Subcutaneous adipose tissue (tissue), 4 donors: ENCODE measurements around the gene NBEAL1. TPM values are rescaled to one million over a fixed set of nuclear protein-coding genes. Genes with fewer than 3 reads are reported as not detected.

Experiments used
- total RNA-seq, 4 donors: library from RNA; depleted of rRNA; stranded (reverse); fragments of >200 nt; gene quantifications; one replicate each; pipeline ENCODE4 v1.1.0, GENCODE V29; 2016
- TF ChIP-seq, protein P1 (sequence below): fragments of 450-650 bp; IDR thresholded peaks from one replicate; pipeline ENCODE4 v1.5.1; 2016; ENCODE audit warnings: low read depth, mild to moderate bottlenecking, control low read depth, antibody characterized with exemption, moderate library complexity

Gene NBEAL1
- total RNA-seq, 4 donors from 2014 or later: 45.0 to 80.9 (median 54.3) TPM

DNA sequence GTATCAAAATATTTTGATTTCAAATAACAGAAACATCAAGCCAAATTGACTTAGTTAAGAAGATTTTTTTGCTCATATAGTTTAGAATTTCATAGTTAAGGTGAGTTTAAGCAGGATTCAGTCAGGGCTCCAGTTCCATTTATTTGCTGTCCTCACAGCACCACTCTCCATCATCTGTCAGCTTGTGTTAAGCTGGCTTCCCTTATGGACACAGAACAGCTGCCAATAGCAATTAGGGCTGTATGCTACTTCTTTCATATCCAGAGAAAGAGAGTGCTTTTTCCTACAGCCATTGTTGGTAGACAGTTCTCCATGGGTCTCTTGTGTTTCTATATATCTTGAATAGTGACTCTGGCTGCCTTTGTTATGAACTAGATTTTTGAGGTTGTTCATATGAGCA, 128.7 kb downstream of the NBEAL1 start:
- TF ChIP-seq, protein P1, sequence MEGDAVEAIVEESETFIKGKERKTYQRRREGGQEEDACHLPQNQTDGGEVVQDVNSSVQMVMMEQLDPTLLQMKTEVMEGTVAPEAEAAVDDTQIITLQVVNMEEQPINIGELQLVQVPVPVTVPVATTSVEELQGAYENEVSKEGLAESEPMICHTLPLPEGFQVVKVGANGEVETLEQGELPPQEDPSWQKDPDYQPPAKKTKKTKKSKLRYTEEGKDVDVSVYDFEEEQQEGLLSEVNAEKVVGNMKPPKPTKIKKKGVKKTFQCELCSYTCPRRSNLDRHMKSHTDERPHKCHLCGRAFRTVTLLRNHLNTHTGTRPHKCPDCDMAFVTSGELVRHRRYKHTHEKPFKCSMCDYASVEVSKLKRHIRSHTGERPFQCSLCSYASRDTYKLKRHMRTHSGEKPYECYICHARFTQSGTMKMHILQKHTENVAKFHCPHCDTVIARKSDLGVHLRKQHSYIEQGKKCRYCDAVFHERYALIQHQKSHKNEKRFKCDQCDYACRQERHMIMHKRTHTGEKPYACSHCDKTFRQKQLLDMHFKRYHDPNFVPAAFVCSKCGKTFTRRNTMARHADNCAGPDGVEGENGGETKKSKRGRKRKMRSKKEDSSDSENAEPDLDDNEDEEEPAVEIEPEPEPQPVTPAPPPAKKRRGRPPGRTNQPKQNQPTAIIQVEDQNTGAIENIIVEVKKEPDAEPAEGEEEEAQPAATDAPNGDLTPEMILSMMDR: no peak

DNA sequence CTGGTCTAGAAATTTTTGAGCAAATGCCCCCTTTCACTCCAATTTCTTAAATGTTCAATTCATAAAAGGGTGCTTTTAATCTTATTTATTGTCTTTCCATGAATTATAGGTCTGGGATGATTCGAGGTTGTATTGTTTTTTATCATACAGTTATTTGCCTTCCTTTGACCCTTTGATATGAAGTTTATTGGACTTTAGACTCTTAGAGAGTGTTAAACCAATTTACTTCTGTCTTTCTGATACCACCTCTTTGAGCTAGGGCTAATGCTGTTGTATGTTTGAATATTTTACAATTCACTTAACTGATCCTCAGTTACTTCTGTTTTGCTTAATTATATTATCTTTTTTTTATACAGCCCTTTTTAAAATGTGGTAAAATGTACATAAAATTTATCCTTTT, 134.5 kb downstream of the NBEAL1 start:
- TF ChIP-seq, protein P1: no peak

DNA sequence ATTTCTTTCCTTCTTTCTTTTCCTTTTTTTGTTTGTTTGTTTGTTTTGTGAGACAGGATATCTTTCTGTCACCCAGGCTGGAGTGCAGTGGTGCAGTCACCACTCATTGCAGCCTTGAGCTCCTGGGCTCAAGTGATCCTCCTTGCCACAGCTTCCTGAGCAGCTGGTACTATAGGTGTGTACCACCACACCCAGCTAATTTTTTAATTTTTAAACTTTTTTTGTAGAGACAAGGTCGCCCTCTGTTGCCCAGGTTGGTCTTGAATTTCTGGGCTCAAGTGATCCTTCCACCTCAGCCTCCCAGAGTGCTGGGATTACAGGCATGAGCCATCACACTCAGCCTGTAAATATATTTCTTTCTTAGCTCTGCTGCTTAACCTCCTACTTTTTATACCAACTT, 140.7 kb downstream of the NBEAL1 start:
- TF ChIP-seq, protein P1: no peak

DNA sequence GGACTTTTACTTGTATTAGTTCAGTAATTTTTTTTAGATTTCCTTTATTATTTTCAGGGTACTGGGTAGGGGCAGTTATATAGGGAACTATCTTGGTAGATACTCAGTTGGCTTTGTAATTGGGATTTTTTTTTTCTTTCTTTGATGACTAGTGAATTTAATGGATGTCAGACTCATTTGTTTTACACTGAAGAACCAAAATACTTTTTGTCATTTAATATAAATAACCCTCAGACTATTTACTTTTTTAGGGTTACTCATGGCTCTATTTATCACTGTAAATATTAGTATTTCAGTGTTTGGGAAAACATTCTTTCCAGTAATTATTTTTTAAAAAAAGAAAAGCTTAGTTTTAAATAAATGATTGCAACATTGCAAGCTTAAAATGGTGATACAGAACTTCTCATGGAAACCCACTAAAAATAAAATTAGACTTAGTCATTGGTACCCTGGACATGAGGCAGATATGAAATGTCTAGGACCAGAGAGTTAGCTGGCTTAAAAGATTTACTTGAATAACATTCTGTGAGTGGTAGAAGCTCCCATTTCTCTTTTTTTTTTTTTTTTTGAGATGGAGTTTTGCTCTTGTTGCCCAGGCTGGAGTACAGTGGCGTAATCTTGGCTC, 149.7 kb downstream of the NBEAL1 start:
- TF ChIP-seq, protein P1: no peak

DNA sequence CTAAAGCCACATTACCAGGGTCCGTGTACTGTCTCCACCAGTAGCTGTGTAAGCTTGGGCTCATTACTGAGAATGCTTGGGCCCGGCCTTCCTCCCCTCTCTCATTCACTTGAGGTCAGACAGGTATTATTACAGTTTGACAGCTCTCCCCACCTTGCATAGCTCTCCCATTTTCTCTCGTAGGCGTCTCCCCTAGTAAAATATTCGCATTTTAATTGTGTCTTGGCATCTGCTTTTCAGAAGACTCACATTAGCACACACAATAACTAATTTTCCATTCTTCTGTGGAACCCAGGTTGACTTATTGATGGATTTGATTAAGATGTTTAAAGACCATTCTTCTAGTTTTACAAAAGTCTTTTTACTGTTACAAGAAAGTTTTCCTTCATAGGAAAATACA, 153.1 kb downstream of the NBEAL1 start:
- TF ChIP-seq, protein P1: no peak

DNA sequence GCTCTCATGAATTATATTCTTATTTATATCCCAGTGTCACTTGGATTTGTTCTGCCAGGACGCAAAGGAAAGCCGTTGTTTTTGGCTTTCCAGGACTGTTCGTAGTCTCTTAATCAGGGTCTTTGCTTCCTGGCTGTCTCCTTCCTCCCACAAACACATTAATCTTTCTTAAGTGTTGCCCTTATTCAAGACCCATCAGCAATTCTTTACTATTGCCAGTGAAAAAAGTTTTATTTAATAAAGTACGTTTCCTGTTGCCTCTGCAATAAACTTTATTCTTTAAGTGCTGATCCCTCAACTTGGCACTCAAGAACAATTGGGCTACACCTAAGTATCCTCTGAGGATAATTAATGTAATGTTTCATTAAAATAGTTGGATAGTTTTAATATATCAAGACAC, 155.8 kb downstream of the NBEAL1 start:
- TF ChIP-seq, protein P1: no peak

DNA sequence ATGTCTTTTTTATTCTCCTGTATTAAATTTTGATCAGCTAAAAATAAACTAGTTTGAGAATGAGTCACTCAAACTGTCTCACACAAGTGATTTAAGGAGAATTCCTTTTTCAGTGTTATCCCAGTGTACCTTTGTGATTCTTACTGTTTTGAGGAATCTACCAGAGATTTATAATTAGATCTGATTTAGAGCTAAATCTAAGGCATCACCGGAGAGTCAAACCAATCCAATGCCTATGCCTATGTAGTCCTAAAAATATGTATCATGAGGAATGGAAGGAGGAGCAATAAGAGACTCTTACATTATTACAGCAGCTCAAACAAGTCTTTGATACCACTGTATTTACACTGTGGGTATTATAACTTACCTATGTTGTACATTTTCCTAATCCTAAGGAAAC, 160.7 kb downstream of the NBEAL1 start:
- TF ChIP-seq, protein P1: no peak
